Measurements from ENCODE around the gene VMO1. TPM values are rescaled to one million over a fixed set of nuclear protein-coding genes. Genes with fewer than 3 reads are reported as not detected.

Gene VMO1
- total and polyA plus RNA-seq, 2 experiments from 2014 or later = 0.93 TPM; not detected in 1

DNA sequence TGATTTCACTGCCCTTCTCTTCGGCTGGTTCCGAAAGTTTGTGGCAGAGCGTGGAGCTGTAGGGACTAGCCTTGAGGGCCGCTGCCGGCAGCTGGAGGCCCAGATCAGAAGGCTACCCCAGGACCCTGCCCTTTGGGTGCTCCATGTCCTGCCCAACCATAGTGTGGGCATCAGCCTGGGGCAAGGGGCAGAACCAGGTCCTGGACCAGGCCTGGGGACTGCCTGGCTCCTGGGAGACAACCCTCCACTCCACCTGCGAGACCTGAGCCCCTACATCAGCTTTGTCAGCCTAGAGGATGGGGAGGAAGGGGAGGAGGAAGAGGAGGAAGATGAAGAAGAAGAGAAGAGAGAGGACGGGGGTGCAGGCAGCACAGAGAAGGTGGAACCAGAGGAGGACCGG is 45.6 kb downstream of the VMO1 start:
- no peak overlapping the region for H3K4me2 ChIP-seq (ENCODE audit: unreplicated experiment)

DNA sequence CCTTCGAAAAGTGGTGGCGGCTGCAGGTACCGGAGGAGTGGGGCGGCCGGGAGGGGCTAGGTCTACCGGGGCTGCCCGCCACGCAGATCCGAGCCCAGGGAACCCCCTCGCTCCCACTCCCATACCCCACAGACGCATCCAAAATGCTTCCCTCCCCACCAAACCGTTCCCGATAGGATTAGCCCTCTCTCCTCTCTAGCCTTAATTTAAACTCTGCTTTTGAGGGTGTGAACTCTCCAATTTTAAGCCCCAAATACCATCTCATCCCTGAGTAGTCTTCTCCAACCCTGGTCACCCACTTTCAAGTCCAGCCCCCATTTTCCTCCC is 46.2 kb downstream of the VMO1 start:
- Histone ChIP-seq H3K9ac (peak overlapping the region; percentile 59; the same call in 1 of the 2 replicates), H3K27me3 (replicated peaks; ENCODE audit: insufficient read depth) (peaks cover 6% of the 10 kb centered on the region; the same call in 1 of the 2 replicates), H2AFZ (peak overlapping the region; percentile 87; the same call in 1 of the 2 replicates)

More for the DNA sequence above, 45.6 kb downstream of the VMO1 start:
- no peaks in the 10 kb centered on the region for H3F3A ChIP-seq (ENCODE audit: insufficient read depth)
- no peaks in the 10 kb centered on the region for H4K20me1 ChIP-seq (ENCODE audit: insufficient read depth)
- TF ChIP-seq EZH2phosphoT487 (IDR thresholded peaks at IDR 0.05; ENCODE audit: insufficient read depth, low read depth) (no peak), EZH2 (IDR thresholded peaks at IDR 0.05; ENCODE audit: insufficient read depth, poor library complexity, severe bottlenecking) (no peak)
- in situ Hi-C loops (cut with MboI) = no loop called here
- peaks cover 6% of the 10 kb centered on the region; the same call in 1 of the 2 replicates for H3K27me3 ChIP-seq (replicated peaks; ENCODE audit: insufficient read depth)
- no peaks in the 10 kb centered on the region; the same call in 1 of the 2 replicates for H3K4me1 ChIP-seq (ENCODE audit: insufficient read depth)
- no peaks in the 10 kb centered on the region for H3K36me3 ChIP-seq (ENCODE audit: low read depth)
- no peak overlapping the region for H3K4me3 ChIP-seq
- no peaks in the 10 kb centered on the region for H3K79me2 ChIP-seq (ENCODE audit: insufficient read depth)
- WGBS, 2 experiments (ENCODE audit: low coverage in 1 of 2, low lambda C conversion rate in 2 of 2, missing lambda C conversion rate in 2 of 2) = 88 to 96% methylated on average over 7 to 8 of the region's 8 CpGs
- DNase-seq = no peak
- H3K27ac ChIP-seq = no peak overlapping the region
- no peak overlapping the region for H2AFZ ChIP-seq
- H3K9me3 ChIP-seq (ENCODE audit: low read depth) = no peaks in the 10 kb centered on the region
- H3K9me2 ChIP-seq (ENCODE audit: insufficient read depth) = no peaks in the 10 kb centered on the region
- no peak overlapping the region for H3K9ac ChIP-seq

DNA sequence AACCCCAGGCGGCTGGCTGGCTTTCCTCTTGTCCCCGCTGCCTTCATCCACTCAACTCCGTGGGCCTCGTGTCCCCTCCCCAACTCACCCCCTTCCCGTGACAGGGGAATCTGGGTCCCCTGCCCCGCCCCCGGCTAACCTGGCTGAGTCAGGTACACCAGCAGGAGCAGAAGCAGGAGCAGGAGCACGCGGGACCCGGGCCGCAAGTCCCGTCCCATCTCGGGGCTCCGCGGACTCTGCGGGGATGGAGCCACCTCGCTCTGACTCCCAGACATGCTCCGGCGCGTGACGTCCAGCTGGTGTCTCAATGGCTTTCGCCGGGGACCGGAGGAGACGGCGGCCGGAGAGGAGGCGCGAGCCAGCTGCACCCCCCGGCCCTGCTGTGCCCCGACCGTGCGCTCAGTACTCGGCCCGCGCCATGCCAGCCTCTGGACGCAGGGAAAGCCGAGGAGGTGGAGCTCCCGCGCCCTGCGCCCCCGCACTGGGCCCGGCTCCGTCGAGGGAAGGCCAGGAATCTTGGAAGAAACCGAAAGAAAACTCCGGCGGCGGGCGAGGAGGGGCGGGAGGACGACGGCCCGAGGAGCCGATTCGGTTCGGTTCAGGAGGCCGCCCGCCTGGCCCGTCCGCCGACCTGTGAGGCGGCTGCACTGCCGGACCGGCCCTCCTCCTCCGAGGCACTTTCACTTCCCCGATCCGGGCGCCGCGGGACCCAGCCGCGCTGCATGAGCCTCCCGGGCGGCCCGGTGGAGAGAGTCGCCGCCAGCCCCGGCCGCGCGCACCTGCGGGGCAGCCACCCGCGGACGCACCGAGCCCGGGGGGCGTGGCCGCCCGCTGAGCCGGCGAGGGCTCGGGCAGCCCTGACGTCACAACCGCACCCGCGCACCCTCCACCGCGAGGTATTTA is 46.8 kb downstream of the VMO1 start, which contains the start of the genes CXCL16 and ZMYND15:
Gene CXCL16, minus strand, starts transcription at position 807 of the 903 bp plus-strand sequence. Its CDS starts 589 bp downstream, at position 218.
Gene ZMYND15, plus strand, starts transcription at position 712 of the 903 bp plus-strand sequence. CDS start 716 bp downstream, outside the sequence.
- Histone ChIP-seq H3K36me3 (ENCODE audit: low read depth) (no peaks in the 10 kb centered on the region), H3K9me3 (ENCODE audit: low read depth) (no peaks in the 10 kb centered on the region), H4K20me1 (ENCODE audit: insufficient read depth) (no peaks in the 10 kb centered on the region), H3K4me2 (ENCODE audit: unreplicated experiment) (peak within 1 kb of the TSS; percentile 70), H2AFZ (peak within 1 kb of the TSS; percentile 87), H3K9me2 (ENCODE audit: insufficient read depth) (no peaks in the 10 kb centered on the region), H3K4me3 (peak within 1 kb of the TSS; percentile 78), H3K79me2 (ENCODE audit: insufficient read depth) (no peaks in the 10 kb centered on the region), H3K27ac (no peak within 1 kb of the TSS), H3K27me3 (replicated peaks; ENCODE audit: insufficient read depth) (peaks cover 6% of the 10 kb centered on the region; the same call in 1 of the 2 replicates), H3K9ac (peak within 1 kb of the TSS; percentile 59), H3F3A (ENCODE audit: insufficient read depth) (no peaks in the 10 kb centered on the region), H3K4me1 (ENCODE audit: insufficient read depth) (no peaks in the 10 kb centered on the region; the same call in 1 of the 2 replicates)
- in situ Hi-C loops (cut with MboI) = no loop called here
- no peak for TF ChIP-seq EZH2phosphoT487 (IDR thresholded peaks at IDR 0.05; ENCODE audit: insufficient read depth, low read depth)
- no peak for TF ChIP-seq EZH2 (IDR thresholded peaks at IDR 0.05; ENCODE audit: insufficient read depth, poor library complexity, severe bottlenecking)
- DNase-seq = peak; percentile 74
- 2% methylated on average over 86 to 87 of the region's 100 CpGs for WGBS, 2 experiments (ENCODE audit: low coverage in 1 of 2, low lambda C conversion rate in 2 of 2, missing lambda C conversion rate in 2 of 2)

More for the DNA sequence above, 46.2 kb downstream of the VMO1 start:
- H4K20me1 ChIP-seq (ENCODE audit: insufficient read depth) = no peaks in the 10 kb centered on the region
- H3K4me2 ChIP-seq (ENCODE audit: unreplicated experiment) = peak overlapping the region; percentile 70
- H3F3A ChIP-seq (ENCODE audit: insufficient read depth) = no peaks in the 10 kb centered on the region
- 5 to 9% methylated on average over 11 to 13 of the region's 13 CpGs for WGBS, 2 experiments (ENCODE audit: low coverage in 1 of 2, low lambda C conversion rate in 2 of 2, missing lambda C conversion rate in 2 of 2)
- no peak for DNase-seq
- H3K4me1 ChIP-seq (ENCODE audit: insufficient read depth) = no peaks in the 10 kb centered on the region; the same call in 1 of the 2 replicates
- H3K79me2 ChIP-seq (ENCODE audit: insufficient read depth) = no peaks in the 10 kb centered on the region
- no peaks in the 10 kb centered on the region for H3K36me3 ChIP-seq (ENCODE audit: low read depth)
- in situ Hi-C loops (cut with MboI) = no loop called here
- no peak overlapping the region for H3K27ac ChIP-seq
- TF ChIP-seq EZH2 (IDR thresholded peaks at IDR 0.05; ENCODE audit: insufficient read depth, poor library complexity, severe bottlenecking) (no peak), EZH2phosphoT487 (IDR thresholded peaks at IDR 0.05; ENCODE audit: insufficient read depth, low read depth) (no peak)
- H3K9me3 ChIP-seq (ENCODE audit: low read depth) = no peaks in the 10 kb centered on the region
- H3K9me2 ChIP-seq (ENCODE audit: insufficient read depth) = no peaks in the 10 kb centered on the region
- peak overlapping the region; percentile 78 for H3K4me3 ChIP-seq
